HCT116 (cell line): ENCODE results near the gene BMP5. TPM values are rescaled to one million over a fixed set of nuclear protein-coding genes. Genes with fewer than 3 reads are reported as not detected.

Experiments
- ATAC-seq: fragments of 200-7000 bp; cut with Tn5 transposase; 2 replicates; pipeline ENCODE4 v1.9.1; 2020; ENCODE audit warnings: mild to moderate bottlenecking, moderate library complexity
- BruUV-seq: library from RNA; stranded (reverse); fragments of 400-500 nt; replicated peaks from 2 replicates; lab custom pipeline; 2021; lab: Mats Ljungman, UMichigan
- CTCF ChIA-PET: fragments of 300-600 bp; sonication (Branson Sonifier 250); formaldehyde crosslinking; loops from one replicate; lab custom pipeline; 2021; ENCODE audit warnings: antibody characterized with exemption; lab: Charles Lee
- POLR2A ChIA-PET: fragments of 300-600, 350-600 bp; sonication (Branson Sonifier 250); formaldehyde crosslinking; loops from one replicate; lab custom pipeline; 2021; ENCODE audit warnings: antibody characterized with exemption; lab: Charles Lee
- RAD21 ChIA-PET, 2 experiments: fragments of 300-600 bp; sonication (Branson Sonifier 250); formaldehyde crosslinking; loops; one replicate each; lab custom pipeline; 2023; ENCODE audit warnings: low total read pairs in 2 of 2; ENCODE audit not compliant: uncharacterized antibody in 2 of 2, unreplicated experiment in 2 of 2, low non-redundant PET in 1 of 2; lab: Charles Lee
- DNase-seq: peaks from one replicate; pipeline ENCODE4 v3.0.0-alpha.2; 2010; ENCODE audit warnings: low read depth, low spot score
- H2AFZ ChIP-seq: fragments of 200-600 bp; shearing (Covaris generic), sonication (generic); 2 replicates; pipeline ENCODE4 v1.6.1; 2017; ENCODE audit warnings: low read depth, mixed run types, mixed read lengths, antibody characterized with exemption, low read length; ENCODE audit not compliant: poor library complexity, severe bottlenecking
- H3K27ac ChIP-seq: 2 replicates; pipeline ENCODE4 v1.5.1; 2012; ENCODE audit warnings: low read depth, low read length
- H3K27me3 ChIP-seq: fragments of 200-600 bp; sonication (generic); 2 replicates; pipeline ENCODE4 v1.6.1; 2016; ENCODE audit warnings: mixed run types, low read length, mixed read lengths; ENCODE audit not compliant: insufficient read depth
- H3K36me3 ChIP-seq, 2 experiments: fragments of 200-500 bp in 1 of 2; fragments of 200-600 bp in 1 of 2; sonication (Bioruptor generic) in 1 of 2; sonication (generic) in 1 of 2; 2 replicates each; pipeline versions ENCODE4 v1.5.1 to v1.6.1; 2014 to 2016; ENCODE audit warnings: low read length in 2 of 2, inconsistent platforms in 1 of 2, mixed read lengths in 1 of 2, mixed run types in 1 of 2; ENCODE audit not compliant: insufficient read depth in 2 of 2, control insufficient read depth in 1 of 2
- H3K4me1 ChIP-seq, 2 experiments: fragments of 200-600 bp in 1 of 2; sonication (generic) in 1 of 2; 2 replicates each; pipeline versions ENCODE4 v1.5.1 to v1.6.1; 2012 to 2017; ENCODE audit warnings: low read length in 2 of 2, inconsistent platforms in 1 of 2, mild to moderate bottlenecking in 1 of 2, mixed read lengths in 1 of 2, mixed run types in 1 of 2, moderate library complexity in 1 of 2; ENCODE audit not compliant: insufficient read depth in 2 of 2, control insufficient read depth in 1 of 2
- H3K4me2 ChIP-seq: fragments of 200-600 bp; sonication (generic); 2 replicates; pipeline ENCODE4 v1.6.1; 2017; ENCODE audit warnings: mixed run types, low read length, mixed read lengths
- H3K4me3 ChIP-seq, 2 experiments: fragments of 200-600 bp in 1 of 2; sonication (generic) in 1 of 2; replicated peaks in 1 of 2; 2 replicates each; pipeline ENCODE4 v1.5.1; 2011 to 2016; ENCODE audit warnings: low read length in 2 of 2, control low read depth in 1 of 2, low read depth in 1 of 2, mild to moderate bottlenecking in 1 of 2, mixed read lengths in 1 of 2, mixed run types in 1 of 2
- H3K79me2 ChIP-seq: fragments of 200-600 bp; sonication (generic); 2 replicates; pipeline ENCODE4 v1.6.1; 2017; ENCODE audit warnings: mild to moderate bottlenecking, mixed run types, low read length, moderate library complexity, mixed read lengths; ENCODE audit not compliant: insufficient read depth
- H3K9ac ChIP-seq: fragments of 200-600 bp; sonication (generic); 2 replicates; pipeline ENCODE4 v1.6.1; 2016; ENCODE audit warnings: low read length, mixed read lengths
- H3K9me2 ChIP-seq: fragments of 200-600 bp; sonication (generic), shearing (Covaris generic); 2 replicates; pipeline ENCODE4 v1.6.1; 2017; ENCODE audit warnings: mixed run types, mild to moderate bottlenecking, moderate library complexity; ENCODE audit not compliant: insufficient read depth
- H3K9me3 ChIP-seq, 2 experiments: fragments of 200-500 bp in 1 of 2; fragments of 200-600 bp in 1 of 2; sonication (Bioruptor generic) in 1 of 2; sonication (generic) in 1 of 2; 2 replicates each; pipeline ENCODE4 v1.6.1; 2014 to 2017; ENCODE audit warnings: low read length in 2 of 2, mixed read lengths in 2 of 2, inconsistent platforms in 1 of 2, low read depth in 1 of 2, mild to moderate bottlenecking in 1 of 2, mixed run types in 1 of 2, moderate library complexity in 1 of 2; ENCODE audit not compliant: control insufficient read depth in 1 of 2, insufficient read depth in 1 of 2
- H4K20me1 ChIP-seq: fragments of 200-600 bp; sonication (generic), shearing (Covaris generic); 2 replicates; pipeline ENCODE4 v1.6.1; 2017; ENCODE audit warnings: mixed run types, mild to moderate bottlenecking, moderate library complexity; ENCODE audit not compliant: insufficient read depth
- EGR1 ChIP-seq: IDR thresholded peaks from 2 replicates; pipeline ENCODE4 v1.6.1; 2012; ENCODE audit warnings: low read depth
- ELF1 ChIP-seq: IDR thresholded peaks from 2 replicates; pipeline ENCODE4 v1.6.1; 2012; ENCODE audit warnings: low read depth, borderline replicate concordance
- EZH2 ChIP-seq: fragments of 200-600 bp; sonication (generic); IDR thresholded peaks from 2 replicates; pipeline ENCODE4 v1.6.1; 2017; ENCODE audit warnings: antibody characterized with exemption, mixed run types
- REST ChIP-seq: IDR thresholded peaks from 2 replicates; pipeline ENCODE4 v1.6.1; 2012; ENCODE audit warnings: low read depth
- SRF ChIP-seq: IDR thresholded peaks from 2 replicates; pipeline ENCODE4 v1.6.1; 2012; ENCODE audit warnings: low read depth
- TCF7L2 ChIP-seq: IDR thresholded peaks from 2 replicates; pipeline ENCODE4 v1.7.0; 2011; ENCODE audit warnings: borderline replicate concordance, inconsistent platforms; ENCODE audit not compliant: insufficient read depth, insufficient read length; ENCODE audit errors: extremely low read depth
- YY1 ChIP-seq: IDR thresholded peaks from 2 replicates; pipeline ENCODE4 v1.6.1; 2011; ENCODE audit warnings: low read length, low read depth, moderate library complexity, mild to moderate bottlenecking; ENCODE audit not compliant: insufficient replicate concordance; ENCODE audit errors: extremely low read depth
- ZBTB33 ChIP-seq: IDR thresholded peaks from 2 replicates; pipeline ENCODE4 v1.6.1; 2011; ENCODE audit warnings: mild to moderate bottlenecking, low read length, moderate library complexity; ENCODE audit not compliant: insufficient replicate concordance; ENCODE audit errors: extremely low read depth
- intact Hi-C: fragments of 100-400 bp; cut with micrococcal nuclease; formaldehyde crosslinking; loops from 2 replicates; pipeline ENCODE4 v1.10.0; 2022
- total RNA-seq: library from RNA; stranded (reverse); gene quantifications from one replicate; pipeline ENCODE4 v1.2.1, GENCODE V29; 2021; ENCODE audit not compliant: unreplicated experiment

The BMP5 gene
- total RNA-seq, 1 experiment from 2014 or later = not detected

- Histone ChIP-seq H3K27ac (no peak overlapping the region), H3K4me3 (no peak overlapping the region)
Observed at GRCh38 chr6:55882718-55883569, 7.6 kb upstream of the BMP5 start.

More at GRCh38 chr6:55882718-55883569, 7.6 kb upstream of the BMP5 start:
- TF ChIP-seq EGR1 (no peak), SRF (no peak), REST (no peak), ELF1 (no peak), ZBTB33 (no peak), EZH2 (no peak), YY1 (no peak), TCF7L2 (no peak)
- CTCF ChIA-PET = interaction anchor here (1.5 kb wide), 1 partner anchor 606 kb away, joined by 3 read pairs; no protein-coding TSS in a partner anchor
- POLR2A ChIA-PET = no interaction called here
- H3K4me2 ChIP-seq = no peak overlapping the region
- peaks cover 49% of the 10 kb centered on the region for H3K27me3 ChIP-seq
- RAD21 ChIA-PET = no interaction called here
- ATAC-seq = no peak
- intact Hi-C loops = loop anchor here (10.0 kb wide), 1 partner anchor 538 kb away; no protein-coding TSS in a partner anchor
- DNase-seq = no peak
- no peak overlapping the region for H2AFZ ChIP-seq
- no peaks in the 10 kb centered on the region for H3K9me3 ChIP-seq
- H3K79me2 ChIP-seq = no peaks in the 10 kb centered on the region
- H3K9me2 ChIP-seq = no peaks in the 10 kb centered on the region
- BruUV-seq = no TSS peak
- H3K9ac ChIP-seq = no peak overlapping the region
- no peaks in the 10 kb centered on the region for H3K36me3 ChIP-seq
- no peaks in the 10 kb centered on the region for H3K4me1 ChIP-seq
- H4K20me1 ChIP-seq = no peaks in the 10 kb centered on the region
